GM19193 (cell line): ENCODE measurements around the gene MAMDC2.

ENCODE experiments used
- POLR2A ChIP-seq: IDR thresholded peaks from 4 replicates; pipeline ENCODE4 v1.6.1; 2011; ENCODE audit not compliant: insufficient read depth, insufficient read length; ENCODE audit errors: extremely low read depth

Gene MAMDC2

DNA sequence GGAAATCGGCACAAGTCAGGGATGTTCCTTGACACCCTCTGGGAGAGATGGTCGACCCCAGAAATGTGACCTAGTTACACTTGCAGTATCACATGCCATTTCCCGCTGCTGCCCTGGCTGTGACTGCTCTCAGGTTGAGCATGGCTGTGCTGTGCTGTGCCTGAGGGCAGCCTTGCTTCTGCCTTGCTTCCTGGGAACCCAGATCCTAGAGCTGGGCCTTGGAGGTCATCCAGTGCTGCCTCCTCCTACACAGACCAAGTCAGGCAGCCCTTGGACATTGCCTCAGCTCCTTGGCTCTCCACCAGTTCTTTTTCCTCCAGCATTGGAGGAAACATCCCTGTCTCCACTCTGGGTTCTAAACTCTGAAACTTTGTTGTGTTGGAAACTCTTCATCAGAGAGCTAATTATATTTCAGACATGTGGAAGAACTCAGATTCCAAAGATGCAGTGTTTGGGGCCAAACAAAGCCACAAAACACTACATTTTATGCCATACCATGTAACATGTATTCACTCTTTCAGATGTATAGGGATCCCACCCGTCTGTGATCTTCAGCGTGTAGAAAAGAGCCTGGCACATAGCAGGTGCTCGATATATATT is 6.1 kb downstream of the MAMDC2 start:
- no peak for TF ChIP-seq POLR2A

DNA sequence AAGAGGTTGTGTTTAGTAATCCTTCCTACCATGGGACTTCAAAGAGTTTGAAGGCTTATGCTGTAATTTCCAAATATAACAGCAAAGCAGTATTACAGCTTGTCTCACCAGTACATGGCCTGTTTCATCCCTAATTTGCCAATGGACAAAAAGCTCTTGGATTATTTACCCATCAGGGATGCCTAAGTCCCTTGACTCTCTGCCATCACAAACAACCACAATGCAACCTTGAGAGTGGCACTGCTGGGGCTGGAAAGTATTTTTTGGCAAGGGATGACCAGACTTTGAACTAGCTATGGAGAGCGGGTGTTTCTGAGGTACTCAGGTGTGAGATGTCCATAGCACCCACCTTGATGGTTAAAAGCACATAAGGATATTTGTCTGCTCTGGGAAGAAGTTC is 9.1 kb downstream of the MAMDC2 start:
- TF ChIP-seq POLR2A: no peak

DNA sequence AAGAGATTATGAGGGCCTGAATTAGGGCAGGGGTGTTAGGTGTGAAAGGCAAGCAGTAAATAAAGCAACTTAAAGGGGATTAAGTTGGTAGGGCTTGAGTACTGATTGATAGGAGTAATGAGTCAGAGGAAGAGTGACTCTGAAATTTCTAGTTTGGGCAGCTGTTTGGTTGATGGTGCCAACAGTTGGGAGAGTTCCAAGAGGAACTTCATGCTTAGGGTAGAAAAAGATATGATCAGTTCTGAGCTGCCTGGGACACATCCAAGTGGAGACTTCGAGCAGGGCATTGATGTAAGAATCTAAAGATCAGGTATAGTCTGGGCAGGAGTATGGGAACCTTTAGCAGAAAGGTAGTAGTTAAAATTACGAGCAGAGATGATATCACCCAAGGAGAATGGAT is 10.2 kb downstream of the MAMDC2 start:
- no peak for TF ChIP-seq POLR2A

DNA sequence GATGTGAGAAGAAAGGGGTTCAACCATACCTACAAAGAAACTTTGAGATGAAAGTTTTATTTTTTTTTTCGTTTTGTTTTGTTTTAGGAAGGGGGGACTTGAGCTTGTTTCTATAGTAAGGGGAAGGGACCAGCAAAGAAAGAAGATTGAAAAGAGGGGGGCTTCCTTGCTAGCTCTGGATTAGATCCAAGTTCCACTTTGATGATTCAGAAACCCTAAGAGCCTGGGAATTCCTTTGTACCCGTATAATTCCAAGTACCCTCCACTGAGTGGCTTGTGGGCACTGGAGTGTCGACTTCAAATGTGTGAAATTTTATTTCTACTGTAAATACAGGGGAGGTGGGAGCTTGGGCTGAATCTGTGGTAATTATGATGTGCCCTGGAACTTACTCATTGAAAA is 10.9 kb downstream of the MAMDC2 start:
- no peak for TF ChIP-seq POLR2A

DNA sequence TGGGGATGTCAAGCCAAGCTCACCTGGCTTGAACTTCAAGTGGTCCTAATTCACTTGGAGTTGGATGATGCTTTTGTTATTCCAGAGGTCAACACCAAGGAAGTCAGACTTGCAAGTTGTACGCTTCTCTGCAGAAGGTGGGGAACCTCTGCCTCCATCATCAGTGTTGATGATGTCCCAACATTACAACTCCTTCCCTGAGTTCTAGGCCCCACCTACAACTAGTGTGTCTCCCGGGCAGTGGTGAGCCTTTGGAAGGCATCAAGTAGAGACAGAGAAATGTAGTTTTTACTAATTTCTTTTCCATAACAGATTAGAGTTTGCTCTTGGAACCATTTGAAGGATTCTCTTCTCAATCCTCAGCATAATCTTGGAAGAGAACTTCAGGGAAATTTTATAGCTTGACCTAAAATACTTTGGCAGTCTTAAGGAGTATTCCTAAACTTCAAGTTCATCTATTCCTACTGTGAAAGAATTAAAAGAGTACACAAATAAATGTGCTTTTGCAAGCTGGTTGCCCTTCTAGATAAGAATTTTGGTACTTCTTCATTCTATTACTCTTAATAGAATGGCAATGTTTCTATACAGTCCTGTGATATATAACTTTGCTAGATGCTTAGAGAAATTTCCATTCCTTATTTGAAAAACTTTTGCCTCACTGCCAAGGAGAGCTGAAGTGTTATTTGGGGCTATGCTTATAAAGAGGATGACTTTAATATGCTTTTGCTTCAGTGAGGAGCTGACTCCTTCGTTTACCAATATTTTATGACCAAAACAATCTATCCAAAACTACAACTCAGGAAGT is 12.0 kb downstream of the MAMDC2 start:
- TF ChIP-seq POLR2A: no peak

DNA sequence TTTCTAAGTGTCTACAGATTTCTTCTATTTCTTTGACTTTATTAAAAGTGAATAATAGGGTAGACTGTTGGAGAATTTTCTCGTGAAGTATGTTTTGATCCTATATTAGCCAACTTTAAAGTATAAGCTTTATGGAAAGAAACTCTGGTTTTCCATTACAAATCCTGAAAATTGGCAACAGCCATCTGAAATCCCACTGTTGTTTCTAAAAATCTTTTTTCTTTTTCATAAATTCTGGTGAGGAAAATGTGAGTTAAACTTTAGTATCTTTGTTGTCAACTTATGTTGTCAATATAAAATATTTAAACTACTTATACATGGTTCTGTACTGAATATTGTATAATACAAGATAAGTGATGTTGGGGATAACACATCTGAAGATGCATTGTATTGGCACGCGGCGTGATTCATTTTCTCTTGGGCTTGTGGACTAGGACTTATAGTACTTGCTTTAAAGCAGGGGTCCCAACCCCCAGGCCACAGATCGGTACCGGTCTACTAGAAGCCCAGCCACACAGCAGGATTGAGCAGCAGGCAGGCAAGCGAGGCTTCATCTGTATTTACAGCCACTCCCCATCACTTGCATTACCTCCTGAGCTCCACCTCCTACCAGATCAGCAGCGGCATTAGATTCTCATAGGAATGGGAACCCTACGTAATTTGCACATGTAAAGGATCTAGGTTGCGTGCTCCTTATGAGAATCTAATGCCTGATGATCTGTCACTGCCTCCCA is 12.7 kb downstream of the MAMDC2 start:
- TF ChIP-seq POLR2A: no peak

DNA sequence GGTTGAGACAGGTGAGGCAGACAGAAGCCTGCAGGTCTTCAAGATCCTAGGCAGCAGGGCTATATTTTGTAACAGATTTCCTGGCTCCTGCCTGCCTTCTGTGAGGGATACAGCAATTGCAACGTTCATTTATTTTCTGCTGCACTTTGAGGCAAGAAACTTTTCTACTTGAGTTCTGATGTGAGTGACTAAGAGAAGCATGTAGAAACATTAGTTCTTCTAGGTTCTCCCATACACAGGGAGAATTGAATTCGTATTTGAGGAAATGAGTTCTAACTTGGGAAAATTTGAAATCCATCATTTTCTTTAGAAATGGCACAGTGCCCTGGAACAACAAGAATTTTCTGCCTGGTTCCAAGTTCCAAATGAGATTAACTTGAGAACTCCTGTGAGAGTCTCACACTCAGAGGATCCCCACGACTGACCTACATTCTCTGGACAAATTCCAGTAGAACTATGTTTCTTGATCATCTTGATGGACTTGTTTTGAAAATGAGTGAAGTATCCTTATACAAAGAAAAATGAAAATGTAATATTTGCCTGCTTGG is 15.0 kb downstream of the MAMDC2 start:
- no peak for TF ChIP-seq POLR2A

DNA sequence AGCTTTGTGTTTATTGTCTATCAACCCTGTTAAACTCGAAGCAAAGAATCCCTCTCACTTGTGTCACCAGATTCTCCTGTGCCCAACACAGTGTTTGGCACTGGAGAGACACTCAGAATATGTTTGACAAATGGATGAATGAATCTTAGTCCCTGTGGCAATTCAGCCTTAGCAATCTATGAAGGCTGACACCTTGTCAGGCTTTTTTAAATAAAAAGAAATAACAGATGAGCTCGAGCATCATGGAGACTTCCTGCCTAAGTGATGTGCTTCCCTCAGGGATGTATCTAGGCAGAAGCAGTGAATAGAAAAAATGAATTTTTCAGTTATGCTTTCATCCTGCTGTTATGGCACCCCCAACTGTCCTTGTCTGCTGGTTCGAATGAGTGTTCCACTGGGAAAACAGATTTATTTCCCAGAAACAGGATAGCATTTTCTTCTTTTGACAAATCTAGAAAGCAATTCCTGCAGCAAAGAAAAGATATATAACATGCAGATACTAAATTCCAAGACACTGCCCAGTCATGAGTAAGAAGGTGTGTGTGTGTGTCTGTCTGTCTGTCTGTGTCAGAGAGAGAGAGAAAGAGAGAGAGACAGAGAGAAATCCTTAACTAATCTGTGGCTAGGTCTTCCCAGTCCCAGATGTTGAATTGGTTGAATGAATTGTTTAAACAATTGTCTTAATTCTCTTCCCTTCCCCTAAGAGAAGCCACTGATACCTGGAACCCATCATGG is 16.7 kb downstream of the MAMDC2 start:
- TF ChIP-seq POLR2A: no peak

DNA sequence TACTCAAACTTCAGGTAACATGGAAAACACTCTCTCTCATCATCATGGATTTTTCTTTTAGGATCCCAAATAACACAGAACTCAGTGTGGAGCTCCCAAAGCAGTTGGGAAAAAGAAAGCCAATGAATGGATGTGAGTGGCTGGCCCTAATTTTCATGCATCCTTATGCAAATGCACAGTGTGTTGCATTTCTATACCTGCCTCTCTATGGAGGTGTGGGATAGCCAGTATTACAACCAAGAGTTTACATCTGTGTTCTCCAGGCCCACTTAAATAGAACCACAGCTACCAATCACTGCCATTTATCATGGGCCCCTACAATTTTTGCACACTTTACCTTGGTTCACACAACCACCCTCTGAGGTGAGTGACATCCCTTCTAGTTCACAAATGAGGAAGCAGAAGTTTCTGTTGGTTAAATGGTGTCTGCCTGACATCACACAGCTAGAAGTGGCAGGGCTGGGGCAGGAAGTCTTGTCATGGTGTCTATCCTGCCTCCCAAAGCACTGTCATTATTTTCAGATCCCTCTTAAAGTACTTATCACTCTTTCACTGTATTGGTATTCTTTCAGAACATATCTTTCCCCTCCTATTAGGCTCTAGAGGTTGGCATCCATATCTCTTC is 17.3 kb downstream of the MAMDC2 start:
- no peak for TF ChIP-seq POLR2A

DNA sequence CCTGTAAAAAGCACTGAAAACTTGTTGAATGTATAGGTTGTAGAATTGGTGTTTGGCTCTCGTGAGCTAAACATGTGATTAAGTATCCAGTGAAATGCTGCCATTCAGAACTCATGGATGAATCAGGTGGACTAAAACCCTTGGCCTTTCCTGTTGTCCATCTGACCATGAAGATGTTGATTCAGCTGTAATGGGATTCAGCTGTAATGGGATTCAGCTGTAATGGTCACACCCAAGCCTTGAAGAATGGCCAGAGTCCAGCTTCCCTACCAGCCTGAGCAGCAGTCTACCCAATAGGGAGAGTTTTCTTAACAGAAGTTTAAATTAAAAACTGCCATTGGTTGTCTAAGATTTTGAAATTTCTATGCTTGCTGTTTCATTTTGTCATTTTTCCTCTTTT is 18.1 kb downstream of the MAMDC2 start:
- no peak for TF ChIP-seq POLR2A

DNA sequence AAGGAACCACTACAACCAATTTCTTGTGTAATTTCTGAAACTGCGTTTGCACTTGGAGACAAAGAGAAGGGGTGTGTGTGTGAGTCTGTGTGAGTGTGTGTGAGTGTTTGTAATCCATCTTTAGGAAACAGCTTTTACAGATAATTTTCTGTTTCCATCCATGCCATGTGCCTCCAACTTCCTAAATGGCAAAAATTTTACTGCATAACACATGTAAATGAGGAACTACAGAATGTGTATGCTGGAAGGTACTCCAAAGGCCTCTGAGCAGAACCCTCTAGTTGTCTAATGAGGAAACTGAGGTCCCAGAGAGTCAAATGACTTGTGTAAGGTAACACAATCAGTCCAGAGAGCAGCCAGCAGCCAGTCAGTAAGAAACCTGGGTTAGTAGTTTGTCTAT is 20.8 kb downstream of the MAMDC2 start:
- TF ChIP-seq POLR2A: no peak

DNA sequence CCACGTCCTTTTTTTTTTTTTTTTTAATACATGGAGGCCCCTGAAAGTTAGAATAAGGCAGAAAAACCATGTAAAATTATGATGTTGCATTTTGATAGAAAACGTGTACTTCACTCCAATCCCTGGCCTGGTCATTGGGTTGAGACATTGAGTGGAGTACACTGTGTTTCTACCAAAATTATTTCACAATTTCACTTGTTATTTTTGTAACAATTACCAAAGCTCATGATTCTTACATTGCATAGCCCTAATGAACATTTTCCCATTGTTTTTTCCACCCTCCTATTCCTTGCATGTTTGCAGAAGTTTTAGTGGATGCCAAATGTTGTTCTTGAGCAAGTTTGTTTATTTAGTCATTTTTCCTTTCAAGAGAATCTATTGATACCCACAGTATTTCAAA is 21.9 kb downstream of the MAMDC2 start:
- no peak for TF ChIP-seq POLR2A

DNA sequence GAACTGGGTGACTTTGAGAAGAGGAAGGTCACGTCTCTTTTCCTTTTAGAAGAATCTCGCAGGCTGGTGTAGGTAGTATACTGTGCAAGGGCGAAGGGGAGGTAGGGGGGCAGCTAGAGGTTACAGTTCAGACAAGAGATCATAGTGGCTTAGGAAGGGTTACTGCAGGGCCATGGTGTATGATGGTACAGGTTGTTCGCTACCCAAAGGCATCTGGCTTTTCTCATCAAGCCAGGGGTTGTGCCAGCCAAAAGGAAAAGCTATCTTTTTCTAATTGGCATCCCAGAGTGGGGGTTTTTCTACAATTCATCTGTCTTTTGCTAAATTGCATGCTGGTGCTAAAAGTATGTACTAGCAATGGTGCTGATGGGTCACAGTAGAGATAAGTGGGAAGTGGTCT is 22.8 kb downstream of the MAMDC2 start:
- no peak for TF ChIP-seq POLR2A

DNA sequence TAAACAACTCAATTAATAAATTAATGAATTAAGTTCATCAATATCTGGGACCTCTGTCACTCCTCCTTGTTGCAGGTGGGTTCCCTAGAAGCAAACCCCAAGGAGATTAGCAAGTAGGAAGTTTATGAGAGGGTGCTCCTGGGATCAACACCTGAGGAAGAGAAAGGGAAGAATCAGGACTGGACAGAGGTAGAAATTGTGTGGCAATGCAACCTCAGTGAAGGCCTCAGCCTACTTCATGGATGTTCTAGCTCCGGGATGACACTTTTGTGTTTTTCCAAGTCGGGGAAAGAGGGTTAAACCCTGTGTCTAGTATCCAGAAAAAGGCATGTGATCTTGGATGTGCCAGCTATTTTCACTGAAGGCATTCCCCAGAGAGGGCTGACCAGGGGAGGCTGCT is 23.2 kb downstream of the MAMDC2 start:
- TF ChIP-seq POLR2A: no peak
